ENCODE results near the gene CCDC33.

Gene CCDC33

DNA sequence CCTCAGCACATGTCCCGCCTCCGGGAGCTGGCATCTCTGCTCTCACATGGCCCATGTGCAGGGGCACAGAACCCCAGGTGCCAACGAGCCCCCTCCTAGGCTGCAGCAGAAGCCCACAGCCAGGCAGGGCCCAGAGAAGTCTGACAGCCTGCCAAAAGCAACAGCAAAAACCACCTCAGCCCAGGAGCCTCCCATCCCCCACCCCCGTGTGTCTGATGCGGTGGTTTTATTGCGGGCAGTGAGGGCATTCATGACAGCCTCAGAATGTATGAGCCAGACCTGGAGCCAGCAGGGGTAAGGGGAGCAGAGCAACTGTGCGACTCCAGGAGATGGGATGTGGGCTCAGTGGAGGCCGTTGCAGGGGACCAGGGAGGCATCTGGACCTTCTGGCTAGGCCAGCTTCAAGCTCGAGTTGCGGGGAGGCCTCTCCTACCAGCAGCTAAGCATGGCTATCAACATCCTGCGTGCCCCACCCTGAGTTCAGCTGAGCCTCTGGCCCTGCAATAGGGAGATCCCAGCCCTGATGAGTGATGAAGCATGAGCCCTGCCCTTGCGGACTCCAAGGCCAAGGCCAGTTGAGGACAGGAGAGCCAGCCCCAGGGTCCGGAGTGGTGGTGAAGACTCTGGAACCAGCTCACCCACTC is 78.8 kb downstream of the CCDC33 start (continued):
- TF ChIP-seq ZNF610 (tag by site-specific recombination; IDR thresholded peaks at IDR 0.05; ENCODE audit: borderline replicate concordance) (peak; percentile 60; the same call in 1 of the 2 replicates), SCRT2 (tag by site-specific recombination; IDR thresholded peaks at IDR 0.05) (no peak), ZNF585B (tag by site-specific recombination; IDR thresholded peaks at IDR 0.05) (no peak), ZBTB21 (tag by site-specific recombination; IDR thresholded peaks at IDR 0.05) (0 out of 2 replicates have a peak, but pooled peaks have one; percentile 30), YY2 (tag by site-specific recombination; IDR thresholded peaks at IDR 0.05) (no peak), SP7 (tag by site-specific recombination; IDR thresholded peaks at IDR 0.05) (peak; percentile 36; the same call in 1 of the 2 replicates), ZNF514 (tag by site-specific recombination; IDR thresholded peaks at IDR 0.05) (no peak), REPIN1 (tag by site-specific recombination; IDR thresholded peaks at IDR 0.05; ENCODE audit: low read depth) (0 out of 2 replicates have a peak, but pooled peaks have one; percentile 23), BCL11A (tag by site-specific recombination; IDR thresholded peaks at IDR 0.05; ENCODE audit: low read depth) (peak; percentile 23; the same call in 1 of the 2 replicates), ZFP41 (tag by site-specific recombination; IDR thresholded peaks at IDR 0.05; ENCODE audit: borderline replicate concordance) (no peak), ZNF600 (tag by site-specific recombination; IDR thresholded peaks at IDR 0.05) (peak; percentile 86), ZBTB17 (tag by site-specific recombination; IDR thresholded peaks at IDR 0.05) (peak; percentile 9; the same call in 1 of the 2 replicates), ZNF24 (tag by site-specific recombination; IDR thresholded peaks at IDR 0.05) (no peak), ZIC2 (tag by site-specific recombination; IDR thresholded peaks at IDR 0.05) (peak; percentile 91), EGR2 (tag by site-specific recombination; IDR thresholded peaks at IDR 0.05; ENCODE audit: low read depth) (0 out of 2 replicates have a peak, but pooled peaks have one; percentile 14), GLI2 (tag by site-specific recombination; IDR thresholded peaks at IDR 0.05; ENCODE audit: borderline replicate concordance, low read depth) (no peak), GLIS2 (tag by site-specific recombination; IDR thresholded peaks at IDR 0.05) (peak; percentile 61)
- TF ChIP-seq, protein P1, sequence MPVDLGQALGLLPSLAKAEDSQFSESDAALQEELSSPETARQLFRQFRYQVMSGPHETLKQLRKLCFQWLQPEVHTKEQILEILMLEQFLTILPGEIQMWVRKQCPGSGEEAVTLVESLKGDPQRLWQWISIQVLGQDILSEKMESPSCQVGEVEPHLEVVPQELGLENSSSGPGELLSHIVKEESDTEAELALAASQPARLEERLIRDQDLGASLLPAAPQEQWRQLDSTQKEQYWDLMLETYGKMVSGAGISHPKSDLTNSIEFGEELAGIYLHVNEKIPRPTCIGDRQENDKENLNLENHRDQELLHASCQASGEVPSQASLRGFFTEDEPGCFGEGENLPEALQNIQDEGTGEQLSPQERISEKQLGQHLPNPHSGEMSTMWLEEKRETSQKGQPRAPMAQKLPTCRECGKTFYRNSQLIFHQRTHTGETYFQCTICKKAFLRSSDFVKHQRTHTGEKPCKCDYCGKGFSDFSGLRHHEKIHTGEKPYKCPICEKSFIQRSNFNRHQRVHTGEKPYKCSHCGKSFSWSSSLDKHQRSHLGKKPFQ (tag by site-specific recombination; IDR thresholded peaks at IDR 0.05) = no peak
- TF ChIP-seq, protein P2, sequence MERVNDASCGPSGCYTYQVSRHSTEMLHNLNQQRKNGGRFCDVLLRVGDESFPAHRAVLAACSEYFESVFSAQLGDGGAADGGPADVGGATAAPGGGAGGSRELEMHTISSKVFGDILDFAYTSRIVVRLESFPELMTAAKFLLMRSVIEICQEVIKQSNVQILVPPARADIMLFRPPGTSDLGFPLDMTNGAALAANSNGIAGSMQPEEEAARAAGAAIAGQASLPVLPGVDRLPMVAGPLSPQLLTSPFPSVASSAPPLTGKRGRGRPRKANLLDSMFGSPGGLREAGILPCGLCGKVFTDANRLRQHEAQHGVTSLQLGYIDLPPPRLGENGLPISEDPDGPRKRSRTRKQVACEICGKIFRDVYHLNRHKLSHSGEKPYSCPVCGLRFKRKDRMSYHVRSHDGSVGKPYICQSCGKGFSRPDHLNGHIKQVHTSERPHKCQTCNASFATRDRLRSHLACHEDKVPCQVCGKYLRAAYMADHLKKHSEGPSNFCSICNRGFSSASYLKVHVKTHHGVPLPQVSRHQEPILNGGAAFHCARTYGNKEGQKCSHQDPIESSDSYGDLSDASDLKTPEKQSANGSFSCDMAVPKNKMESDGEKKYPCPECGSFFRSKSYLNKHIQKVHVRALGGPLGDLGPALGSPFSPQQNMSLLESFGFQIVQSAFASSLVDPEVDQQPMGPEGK (tag by site-specific recombination; IDR thresholded peaks at IDR 0.05) = peak; percentile 65
- TF ChIP-seq, protein P3, sequence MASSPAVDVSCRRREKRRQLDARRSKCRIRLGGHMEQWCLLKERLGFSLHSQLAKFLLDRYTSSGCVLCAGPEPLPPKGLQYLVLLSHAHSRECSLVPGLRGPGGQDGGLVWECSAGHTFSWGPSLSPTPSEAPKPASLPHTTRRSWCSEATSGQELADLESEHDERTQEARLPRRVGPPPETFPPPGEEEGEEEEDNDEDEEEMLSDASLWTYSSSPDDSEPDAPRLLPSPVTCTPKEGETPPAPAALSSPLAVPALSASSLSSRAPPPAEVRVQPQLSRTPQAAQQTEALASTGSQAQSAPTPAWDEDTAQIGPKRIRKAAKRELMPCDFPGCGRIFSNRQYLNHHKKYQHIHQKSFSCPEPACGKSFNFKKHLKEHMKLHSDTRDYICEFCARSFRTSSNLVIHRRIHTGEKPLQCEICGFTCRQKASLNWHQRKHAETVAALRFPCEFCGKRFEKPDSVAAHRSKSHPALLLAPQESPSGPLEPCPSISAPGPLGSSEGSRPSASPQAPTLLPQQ (tag by site-specific recombination; IDR thresholded peaks at IDR 0.05) = peak; percentile 79
- TF ChIP-seq, protein P4, sequence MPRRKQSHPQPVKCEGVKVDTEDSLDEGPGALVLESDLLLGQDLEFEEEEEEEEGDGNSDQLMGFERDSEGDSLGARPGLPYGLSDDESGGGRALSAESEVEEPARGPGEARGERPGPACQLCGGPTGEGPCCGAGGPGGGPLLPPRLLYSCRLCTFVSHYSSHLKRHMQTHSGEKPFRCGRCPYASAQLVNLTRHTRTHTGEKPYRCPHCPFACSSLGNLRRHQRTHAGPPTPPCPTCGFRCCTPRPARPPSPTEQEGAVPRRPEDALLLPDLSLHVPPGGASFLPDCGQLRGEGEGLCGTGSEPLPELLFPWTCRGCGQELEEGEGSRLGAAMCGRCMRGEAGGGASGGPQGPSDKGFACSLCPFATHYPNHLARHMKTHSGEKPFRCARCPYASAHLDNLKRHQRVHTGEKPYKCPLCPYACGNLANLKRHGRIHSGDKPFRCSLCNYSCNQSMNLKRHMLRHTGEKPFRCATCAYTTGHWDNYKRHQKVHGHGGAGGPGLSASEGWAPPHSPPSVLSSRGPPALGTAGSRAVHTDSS (tag by site-specific recombination; IDR thresholded peaks at IDR 0.05) = no peak
- TF ChIP-seq, protein P5, sequence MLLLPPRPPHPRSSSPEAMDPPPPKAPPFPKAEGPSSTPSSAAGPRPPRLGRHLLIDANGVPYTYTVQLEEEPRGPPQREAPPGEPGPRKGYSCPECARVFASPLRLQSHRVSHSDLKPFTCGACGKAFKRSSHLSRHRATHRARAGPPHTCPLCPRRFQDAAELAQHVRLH (tag by site-specific recombination; IDR thresholded peaks at IDR 0.05) = peak; percentile 54; the same call in 1 of the 2 replicates
- TF ChIP-seq, protein P6, sequence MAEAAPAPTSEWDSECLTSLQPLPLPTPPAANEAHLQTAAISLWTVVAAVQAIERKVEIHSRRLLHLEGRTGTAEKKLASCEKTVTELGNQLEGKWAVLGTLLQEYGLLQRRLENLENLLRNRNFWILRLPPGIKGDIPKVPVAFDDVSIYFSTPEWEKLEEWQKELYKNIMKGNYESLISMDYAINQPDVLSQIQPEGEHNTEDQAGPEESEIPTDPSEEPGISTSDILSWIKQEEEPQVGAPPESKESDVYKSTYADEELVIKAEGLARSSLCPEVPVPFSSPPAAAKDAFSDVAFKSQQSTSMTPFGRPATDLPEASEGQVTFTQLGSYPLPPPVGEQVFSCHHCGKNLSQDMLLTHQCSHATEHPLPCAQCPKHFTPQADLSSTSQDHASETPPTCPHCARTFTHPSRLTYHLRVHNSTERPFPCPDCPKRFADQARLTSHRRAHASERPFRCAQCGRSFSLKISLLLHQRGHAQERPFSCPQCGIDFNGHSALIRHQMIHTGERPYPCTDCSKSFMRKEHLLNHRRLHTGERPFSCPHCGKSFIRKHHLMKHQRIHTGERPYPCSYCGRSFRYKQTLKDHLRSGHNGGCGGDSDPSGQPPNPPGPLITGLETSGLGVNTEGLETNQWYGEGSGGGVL (tag by site-specific recombination; IDR thresholded peaks at IDR 0.05) = 0 out of 2 replicates have a peak, but pooled peaks have one; percentile 12
- TF ChIP-seq, protein P7, sequence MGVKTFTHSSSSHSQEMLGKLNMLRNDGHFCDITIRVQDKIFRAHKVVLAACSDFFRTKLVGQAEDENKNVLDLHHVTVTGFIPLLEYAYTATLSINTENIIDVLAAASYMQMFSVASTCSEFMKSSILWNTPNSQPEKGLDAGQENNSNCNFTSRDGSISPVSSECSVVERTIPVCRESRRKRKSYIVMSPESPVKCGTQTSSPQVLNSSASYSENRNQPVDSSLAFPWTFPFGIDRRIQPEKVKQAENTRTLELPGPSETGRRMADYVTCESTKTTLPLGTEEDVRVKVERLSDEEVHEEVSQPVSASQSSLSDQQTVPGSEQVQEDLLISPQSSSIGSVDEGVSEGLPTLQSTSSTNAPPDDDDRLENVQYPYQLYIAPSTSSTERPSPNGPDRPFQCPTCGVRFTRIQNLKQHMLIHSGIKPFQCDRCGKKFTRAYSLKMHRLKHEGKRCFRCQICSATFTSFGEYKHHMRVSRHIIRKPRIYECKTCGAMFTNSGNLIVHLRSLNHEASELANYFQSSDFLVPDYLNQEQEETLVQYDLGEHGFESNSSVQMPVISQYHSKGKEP (tag by site-specific recombination; IDR thresholded peaks at IDR 0.05) = peak; percentile 66; the same call in 1 of the 2 replicates
